ENCODE results near the gene EIF2B2. TPM values are rescaled to one million over a fixed set of nuclear protein-coding genes. Genes with fewer than 3 reads are reported as not detected.

Gene EIF2B2
- total and polyA plus RNA-seq, 2 of the 13 experiments (the other 11 are each of a cell fraction or from before 2014, with no cell fraction given) = 54.4 to 78.6 TPM

GRCh38 chr14:75003250-75004027, 718 bp downstream of the EIF2B2 start (continued):
- no peak for TF ChIP-seq ZNF841 (CRISPR knock-in tag; IDR thresholded peaks at IDR 0.05; ENCODE audit: borderline replicate concordance)
- TF ChIP-seq PHF5A (CRISPR knock-in tag; IDR thresholded peaks at IDR 0.05; ENCODE audit: low read depth, unreplicated experiment) = no peak
- no peak for TF ChIP-seq ZNF432 (CRISPR knock-in tag; IDR thresholded peaks at IDR 0.05; ENCODE audit: borderline replicate concordance)
- no peak for TF ChIP-seq ARID2 (CRISPR knock-in tag; IDR thresholded peaks at IDR 0.05; ENCODE audit: borderline replicate concordance)
- no peak for TF ChIP-seq TFE3 (CRISPR knock-in tag; IDR thresholded peaks at IDR 0.05)
- peak; percentile 7; the same call in 1 of the 2 replicates for TF ChIP-seq ZFP91 (CRISPR knock-in tag; IDR thresholded peaks at IDR 0.05; ENCODE audit: borderline replicate concordance)
- TF ChIP-seq FOXC1 (CRISPR knock-in tag; IDR thresholded peaks at IDR 0.05; ENCODE audit: borderline replicate concordance) = 0 out of 2 replicates have a peak, but pooled peaks have one; percentile 45
- TF ChIP-seq ZUFSP (CRISPR knock-in tag; IDR thresholded peaks at IDR 0.05; ENCODE audit: borderline replicate concordance) = no peak
- no peak for TF ChIP-seq ZNF883 (CRISPR knock-in tag; IDR thresholded peaks at IDR 0.05; ENCODE audit: not compliant biosample characterization)
- TF ChIP-seq PBX3 (CRISPR knock-in tag; IDR thresholded peaks at IDR 0.05; ENCODE audit: borderline replicate concordance) = no peak
- no peak for TF ChIP-seq SOX5 (CRISPR knock-in tag; IDR thresholded peaks at IDR 0.05; ENCODE audit: borderline replicate concordance)
- no peak for TF ChIP-seq ZNF644 (CRISPR knock-in tag; IDR thresholded peaks at IDR 0.05; ENCODE audit: low read depth)
- TF ChIP-seq SAFB2 (CRISPR knock-in tag; IDR thresholded peaks at IDR 0.05; ENCODE audit: borderline replicate concordance, low read depth) = 0 out of 2 replicates have a peak, but pooled peaks have one; percentile 19
- no peak for TF ChIP-seq SRY (CRISPR knock-in tag; IDR thresholded peaks at IDR 0.05)
- no peak for TF ChIP-seq ZBTB39 (CRISPR knock-in tag; IDR thresholded peaks at IDR 0.05)

Data from HepG2 (cell line).